Liver (tissue), 3 donors: Measurements from ENCODE around the gene FOXO3.

ENCODE experiments used
- ATF3 ChIP-seq: IDR thresholded peaks from 2 replicates; pipeline ENCODE4 v1.6.1; 2016; ENCODE audit warnings: antibody characterized with exemption
- CTCF ChIP-seq: fragments of 150-350 bp; IDR thresholded peaks from 2 replicates; pipeline ENCODE4 v1.5.1; 2017; ENCODE audit warnings: improper control_type of control experiment, low read depth, low read length; ENCODE audit not compliant: missing input control
- EGR1 ChIP-seq, 2 donors: IDR thresholded peaks; 2 replicates each; pipeline ENCODE4 v1.6.1; 2016 to 2018; ENCODE audit warnings: antibody characterized with exemption in 2 of 2, low read depth in 2 of 2
- GABPA ChIP-seq, 2 donors: IDR thresholded peaks in 1 of 2; conservative IDR thresholded peaks in 1 of 2; 2 replicates each; pipeline ENCODE4 v1.6.1; 2016; ENCODE audit warnings: antibody characterized with exemption in 2 of 2, mild to moderate bottlenecking in 1 of 2, moderate library complexity in 1 of 2
- HNF4A ChIP-seq, 2 donors: conservative IDR thresholded peaks; 2 replicates each; pipeline ENCODE4 v1.6.1; 2016; ENCODE audit warnings: antibody characterized with exemption in 2 of 2, mild to moderate bottlenecking in 2 of 2
- HNF4G ChIP-seq: IDR thresholded peaks from 2 replicates; pipeline ENCODE4 v1.6.1; 2016; ENCODE audit warnings: antibody characterized with exemption
- JUND ChIP-seq, 2 donors: IDR thresholded peaks; 2 replicates each; pipeline ENCODE4 v1.6.1; 2016; ENCODE audit warnings: antibody characterized with exemption in 2 of 2
- MAX ChIP-seq: IDR thresholded peaks from 2 replicates; pipeline ENCODE4 v1.6.1; 2016; ENCODE audit warnings: antibody characterized with exemption
- RAD21 ChIP-seq, 2 donors: IDR thresholded peaks; 2 replicates each; pipeline ENCODE4 v1.6.1; 2016; ENCODE audit warnings: antibody characterized with exemption in 2 of 2, mild to moderate bottlenecking in 2 of 2
- REST ChIP-seq: IDR thresholded peaks from 2 replicates; pipeline ENCODE4 v1.6.1; 2016; ENCODE audit warnings: antibody characterized with exemption, mild to moderate bottlenecking
- SP1 ChIP-seq: IDR thresholded peaks from 2 replicates; pipeline ENCODE4 v1.6.1; 2018; ENCODE audit warnings: antibody characterized with exemption, mild to moderate bottlenecking
- TAF1 ChIP-seq: conservative IDR thresholded peaks from 2 replicates; pipeline ENCODE4 v1.6.1; 2016; ENCODE audit warnings: antibody characterized with exemption, mild to moderate bottlenecking
- YY1 ChIP-seq: IDR thresholded peaks from 2 replicates; pipeline ENCODE4 v1.6.1; 2016; ENCODE audit warnings: antibody characterized with exemption, mild to moderate bottlenecking
- ZBTB33 ChIP-seq: IDR thresholded peaks from 2 replicates; pipeline ENCODE4 v1.6.1; 2016; ENCODE audit warnings: antibody characterized with exemption
- donor health status: healthy.
- donor health status: healthy.

GRCh38 chr6:108715832-108716231 is 155.1 kb downstream of the FOXO3 start:
- TF ChIP-seq RAD21 (IDR thresholded peaks at IDR 0.05) (no peak), MAX (no peak), GABPA (IDR thresholded peaks at IDR 0.05 in 1 of 2, conservative IDR thresholded peaks at IDR 0.05 in 1 of 2) (no peak), TAF1 (no peak), CTCF (no peak), REST (no peak), EGR1 (IDR thresholded peaks at IDR 0.05; ENCODE audit: low read depth in 2 of 2) (no peak), JUND (IDR thresholded peaks at IDR 0.05) (no peak), HNF4A (conservative IDR thresholded peaks at IDR 0.05) (no peak), SP1 (no peak), ZBTB33 (no peak), HNF4G (no peak), ATF3 (no peak), YY1 (no peak)
